Endothelial cell of umbilical vein (primary cell): ENCODE data around the gene FAM107A.

ENCODE experiments used
- CTCF ChIP-seq, 2 donors: IDR thresholded peaks; 1 replicate in 1 of 2; 2 replicates in 1 of 2; pipeline ENCODE4 v1.5.1; 2011; ENCODE audit warnings: low read length in 2 of 2, mild to moderate bottlenecking in 2 of 2, moderate library complexity in 2 of 2, control low read depth in 1 of 2, inconsistent platforms in 1 of 2, low read depth in 1 of 2; ENCODE audit not compliant: insufficient read depth in 1 of 2; ENCODE audit errors: extremely low read depth in 1 of 2
- EZH2 ChIP-seq: IDR thresholded peaks from 2 replicates; pipeline ENCODE4 v1.6.1; 2012; ENCODE audit warnings: borderline replicate concordance, low read depth, mild to moderate bottlenecking, moderate library complexity, low read length, inconsistent platforms; ENCODE audit not compliant: severe bottlenecking
- JUN ChIP-seq: IDR thresholded peaks from 2 replicates; pipeline ENCODE4 v1.6.1; 2011; ENCODE audit warnings: borderline replicate concordance, low read depth; ENCODE audit not compliant: insufficient read length, insufficient read depth
- POLR2A ChIP-seq: IDR thresholded peaks from 2 replicates; pipeline ENCODE4 v1.6.1; 2012; ENCODE audit warnings: low read depth, mild to moderate bottlenecking, control low read depth, low read length
- POLR2AphosphoS5 ChIP-seq: IDR thresholded peaks from 2 replicates; pipeline ENCODE4 v1.6.1; 2012; ENCODE audit warnings: low read depth, mild to moderate bottlenecking, control low read depth, low read length, moderate library complexity; ENCODE audit not compliant: insufficient read depth

GRCh38 chr3:58580826-58581327 is 3.7 kb upstream of the FAM107A start:
- TF ChIP-seq POLR2A (no peak), CTCF (IDR thresholded peaks at IDR 0.05; ENCODE audit: extremely low read depth in 1 of 2, insufficient read depth in 1 of 2, low read depth in 1 of 2, low read length in 2 of 2) (no peak), EZH2 (no peak), POLR2AphosphoS5 (no peak), JUN (no peak)
